Choroid plexus epithelial cell (primary cell): Measurements from ENCODE around the gene EPM2A.
A peak's percentile ranks its signal among the peaks of the same experiment; 100 is the strongest.

ENCODE experiments used
- DNase-seq: peaks from one replicate; pipeline ENCODE4 v3.0.0-alpha.2; 2010; ENCODE audit warnings: low read depth
- H3K4me3 ChIP-seq: 2 replicates; pipeline ENCODE4 v1.5.1; 2011; ENCODE audit warnings: low read depth, mild to moderate bottlenecking, control low read depth, low read length, moderate library complexity
- CTCF ChIP-seq: conservative IDR thresholded peaks from 2 replicates; pipeline ENCODE4 v1.5.1; 2011; ENCODE audit warnings: low read depth, mild to moderate bottlenecking, control low read depth, inconsistent platforms, low read length, moderate library complexity

EPM2A gene

GRCh38 chr6:145735356-145736165, at the start of gene EPM2A:
Gene EPM2A (minus strand): TSS chr6:145735520. CDS start chr6:145735498, 22 bp downstream.
- peak within 1 kb of the TSS; percentile 70 for H3K4me3 ChIP-seq
- DNase-seq, result peak; percentile 82
- TF ChIP-seq CTCF, result peak; percentile 31

- DNase-seq, result no peak
- no peak for TF ChIP-seq CTCF
- H3K4me3 ChIP-seq, result no peak overlapping the region
These were observed 49.4 kb upstream of the EPM2A start for GRCh38 chr6:145784683-145785082.

GRCh38 chr6:145783796-145784195, 48.5 kb upstream of the EPM2A start:
- TF ChIP-seq CTCF, result no peak
- DNase-seq, result no peak
- H3K4me3 ChIP-seq, result no peak overlapping the region

GRCh38 chr6:145772846-145773245, 37.5 kb upstream of the EPM2A start:
- DNase-seq, result no peak
- TF ChIP-seq CTCF, result no peak
- H3K4me3 ChIP-seq, result no peak overlapping the region

GRCh38 chr6:145765449-145765848, 30.1 kb upstream of the EPM2A start:
- H3K4me3 ChIP-seq, result no peak overlapping the region
- TF ChIP-seq CTCF, result no peak
- DNase-seq, result no peak

GRCh38 chr6:145763742-145764141, 28.4 kb upstream of the EPM2A start:
- H3K4me3 ChIP-seq, result no peak overlapping the region
- no peak for DNase-seq
- no peak for TF ChIP-seq CTCF

- no peak for DNase-seq
- TF ChIP-seq CTCF, result no peak
- H3K4me3 ChIP-seq, result no peak overlapping the region
These were observed 26.3 kb upstream of the EPM2A start for GRCh38 chr6:145761584-145761983.
